Peyer's patch (tissue), 4 donors: ENCODE measurements around the gene MAZ.

Experiments
- POLR2A ChIP-seq, 2 donors: fragments of 450-650 bp; IDR thresholded peaks; one replicate each; pipeline ENCODE4 v1.5.1; 2017; ENCODE audit warnings: antibody characterized with exemption in 2 of 2, mild to moderate bottlenecking in 2 of 2, moderate library complexity in 2 of 2
- TF ChIP-seq, protein P1 (sequence below), 6 experiments: fragments of 450-650 bp in 4 of 6; fragments of 200-600 bp in 2 of 6; sonication (generic) in 1 of 6; IDR thresholded peaks; one replicate each; pipeline ENCODE4 v1.5.1; 2017 to 2019; ENCODE audit warnings: antibody characterized with exemption in 6 of 6, mild to moderate bottlenecking in 3 of 6, moderate library complexity in 1 of 6

DNA sequence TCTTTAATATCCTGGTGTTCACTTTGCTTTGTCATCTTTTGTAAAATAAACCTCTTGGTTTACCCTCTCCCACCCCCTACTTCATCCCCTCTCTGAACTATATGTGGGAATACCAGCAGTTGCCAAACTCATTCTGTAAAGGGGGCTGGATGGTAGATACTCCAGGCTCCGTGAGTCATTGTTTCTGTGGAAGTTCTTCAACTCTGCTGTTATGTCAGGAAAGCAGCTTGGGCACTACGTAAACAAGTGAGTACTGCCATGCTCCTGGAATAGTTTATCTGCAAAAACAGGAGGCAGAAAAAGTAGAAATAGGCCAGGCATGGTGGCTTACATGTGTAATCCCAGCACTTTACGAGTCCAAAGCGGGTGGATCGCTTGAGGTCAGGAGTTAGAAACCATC lies 31.5 kb downstream of the MAZ start:
- TF ChIP-seq, protein P1, sequence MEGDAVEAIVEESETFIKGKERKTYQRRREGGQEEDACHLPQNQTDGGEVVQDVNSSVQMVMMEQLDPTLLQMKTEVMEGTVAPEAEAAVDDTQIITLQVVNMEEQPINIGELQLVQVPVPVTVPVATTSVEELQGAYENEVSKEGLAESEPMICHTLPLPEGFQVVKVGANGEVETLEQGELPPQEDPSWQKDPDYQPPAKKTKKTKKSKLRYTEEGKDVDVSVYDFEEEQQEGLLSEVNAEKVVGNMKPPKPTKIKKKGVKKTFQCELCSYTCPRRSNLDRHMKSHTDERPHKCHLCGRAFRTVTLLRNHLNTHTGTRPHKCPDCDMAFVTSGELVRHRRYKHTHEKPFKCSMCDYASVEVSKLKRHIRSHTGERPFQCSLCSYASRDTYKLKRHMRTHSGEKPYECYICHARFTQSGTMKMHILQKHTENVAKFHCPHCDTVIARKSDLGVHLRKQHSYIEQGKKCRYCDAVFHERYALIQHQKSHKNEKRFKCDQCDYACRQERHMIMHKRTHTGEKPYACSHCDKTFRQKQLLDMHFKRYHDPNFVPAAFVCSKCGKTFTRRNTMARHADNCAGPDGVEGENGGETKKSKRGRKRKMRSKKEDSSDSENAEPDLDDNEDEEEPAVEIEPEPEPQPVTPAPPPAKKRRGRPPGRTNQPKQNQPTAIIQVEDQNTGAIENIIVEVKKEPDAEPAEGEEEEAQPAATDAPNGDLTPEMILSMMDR (IDR thresholded peaks at IDR 0.05), result no peak
- TF ChIP-seq POLR2A (IDR thresholded peaks at IDR 0.05), result no peak
